HEK293 (cell line): Measurements from ENCODE around the gene AQP5.

Experiments used
- BCL11B ChIP-seq: fragments of 450-650 bp; formaldehyde crosslinking; IDR thresholded peaks from 2 replicates; pipeline ENCODE4 v1.5.1; 2016; ENCODE audit warnings: low read depth, missing biosample characterization, missing genetic modification characterization
- EGR2 ChIP-seq: fragments of 450-650 bp; formaldehyde crosslinking; IDR thresholded peaks from 2 replicates; pipeline ENCODE4 v1.5.1; 2016; ENCODE audit warnings: low read depth, missing biosample characterization, missing genetic modification characterization
- GLI2 ChIP-seq: fragments of 450-650 bp; formaldehyde crosslinking; IDR thresholded peaks from 2 replicates; pipeline ENCODE4; 2017; ENCODE audit warnings: missing biosample characterization, missing genetic modification characterization, low read depth, borderline replicate concordance
- GLI4 ChIP-seq: fragments of 450-650 bp; formaldehyde crosslinking; IDR thresholded peaks from 2 replicates; pipeline ENCODE4 v1.5.1; 2016; ENCODE audit warnings: missing biosample characterization, missing genetic modification characterization
- KLF16 ChIP-seq: fragments of 450-650 bp; formaldehyde crosslinking; IDR thresholded peaks from 2 replicates; pipeline ENCODE4 v1.5.1; 2017; ENCODE audit warnings: missing biosample characterization, missing genetic modification characterization
- KLF9 ChIP-seq: fragments of 450-650 bp; formaldehyde crosslinking; IDR thresholded peaks from 2 replicates; pipeline ENCODE4 v1.5.1; 2016; ENCODE audit warnings: missing biosample characterization, missing genetic modification characterization, low read depth
- ZBTB6 ChIP-seq: fragments of 450-650 bp; formaldehyde crosslinking; IDR thresholded peaks from 2 replicates; pipeline ENCODE4 v1.5.1; 2017; ENCODE audit warnings: missing biosample characterization, missing genetic modification characterization
- ZFP41 ChIP-seq: fragments of 450-650 bp; formaldehyde crosslinking; IDR thresholded peaks from 2 replicates; pipeline ENCODE4 v1.5.1; 2016; ENCODE audit warnings: missing biosample characterization, missing genetic modification characterization, borderline replicate concordance
- ZIC2 ChIP-seq: fragments of 450-650 bp; formaldehyde crosslinking; IDR thresholded peaks from 2 replicates; pipeline ENCODE4 v1.5.1; 2016; ENCODE audit warnings: missing biosample characterization, missing genetic modification characterization
- ZNF121 ChIP-seq: fragments of 450-650 bp; formaldehyde crosslinking; IDR thresholded peaks from 2 replicates; pipeline ENCODE4 v1.5.1; 2016; ENCODE audit warnings: missing biosample characterization, missing genetic modification characterization
- ZNF19 ChIP-seq: fragments of 450-650 bp; formaldehyde crosslinking; IDR thresholded peaks from 2 replicates; pipeline ENCODE4; 2016; ENCODE audit warnings: missing biosample characterization, missing genetic modification characterization, low read depth
- ZNF211 ChIP-seq: fragments of 450-650 bp; formaldehyde crosslinking; IDR thresholded peaks from 2 replicates; pipeline ENCODE4 v1.5.1; 2016; ENCODE audit warnings: low read depth, missing biosample characterization, missing genetic modification characterization
- ZNF221 ChIP-seq: fragments of 450-650 bp; formaldehyde crosslinking; IDR thresholded peaks from 2 replicates; pipeline ENCODE4 v1.5.1; 2017; ENCODE audit warnings: missing biosample characterization, missing genetic modification characterization, borderline replicate concordance
- ZNF274 ChIP-seq, 2 experiments: fragments of 200-500 bp in 1 of 2; fragments of 450-650 bp in 1 of 2; sonication (Bioruptor generic) in 1 of 2; formaldehyde crosslinking in 1 of 2; IDR thresholded peaks; 2 replicates each; pipeline versions ENCODE4 v1.5.1 to v1.6.1; 2014 to 2016; ENCODE audit warnings: borderline replicate concordance in 1 of 2, inconsistent platforms in 1 of 2, low read length in 1 of 2, missing biosample characterization in 1 of 2, missing genetic modification characterization in 1 of 2
- ZNF324 ChIP-seq: fragments of 450-650 bp; formaldehyde crosslinking; IDR thresholded peaks from 2 replicates; pipeline ENCODE4 v1.5.1; 2016; ENCODE audit warnings: missing biosample characterization, missing genetic modification characterization
- ZNF394 ChIP-seq: fragments of 450-650 bp; formaldehyde crosslinking; IDR thresholded peaks from 2 replicates; pipeline ENCODE4 v1.5.1; 2016; ENCODE audit warnings: missing biosample characterization, missing genetic modification characterization, mild to moderate bottlenecking, moderate library complexity, borderline replicate concordance
- ZNF555 ChIP-seq: fragments of 450-650 bp; formaldehyde crosslinking; conservative IDR thresholded peaks from 2 replicates; pipeline ENCODE4 v1.5.1; 2017; ENCODE audit warnings: missing biosample characterization, mild to moderate bottlenecking, missing genetic modification characterization, inconsistent platforms
- ZNF600 ChIP-seq: fragments of 450-650 bp; formaldehyde crosslinking; IDR thresholded peaks from 2 replicates; pipeline ENCODE4 v1.5.1; 2016; ENCODE audit warnings: missing biosample characterization, missing genetic modification characterization
- ZNF621 ChIP-seq: fragments of 450-650 bp; formaldehyde crosslinking; IDR thresholded peaks from 2 replicates; pipeline ENCODE4 v1.5.1; 2017; ENCODE audit warnings: missing biosample characterization, missing genetic modification characterization
- ZNF624 ChIP-seq: fragments of 450-650 bp; formaldehyde crosslinking; IDR thresholded peaks from 2 replicates; pipeline ENCODE4 v1.5.1; 2017; ENCODE audit warnings: missing biosample characterization, missing genetic modification characterization
- ZNF664 ChIP-seq: fragments of 450-650 bp; formaldehyde crosslinking; IDR thresholded peaks from 2 replicates; pipeline ENCODE4 v1.5.1; 2016; ENCODE audit warnings: missing biosample characterization, missing genetic modification characterization
- ZSCAN5A ChIP-seq: fragments of 450-650 bp; formaldehyde crosslinking; IDR thresholded peaks from 2 replicates; pipeline ENCODE4 v1.5.1; 2016; ENCODE audit warnings: missing biosample characterization, missing genetic modification characterization
- TF ChIP-seq, protein P1 (sequence below): fragments of 450-650 bp; formaldehyde crosslinking; IDR thresholded peaks from 2 replicates; pipeline ENCODE4 v1.5.0; 2017; ENCODE audit warnings: missing biosample characterization, missing genetic modification characterization, borderline replicate concordance
- TF ChIP-seq, protein P2 (sequence below): fragments of 450-650 bp; formaldehyde crosslinking; IDR thresholded peaks from 2 replicates; pipeline ENCODE4 v1.5.1; 2016; ENCODE audit warnings: missing biosample characterization, missing genetic modification characterization, borderline replicate concordance
- TF ChIP-seq, protein P3 (sequence below): fragments of 450-650 bp; formaldehyde crosslinking; IDR thresholded peaks from 2 replicates; pipeline ENCODE4 v1.5.1; 2016; ENCODE audit warnings: missing biosample characterization, missing genetic modification characterization
- TF ChIP-seq, protein P4 (sequence below): fragments of 450-650 bp; formaldehyde crosslinking; IDR thresholded peaks from 2 replicates; pipeline ENCODE4 v1.5.1; 2017; ENCODE audit warnings: missing biosample characterization, missing genetic modification characterization

Gene AQP5

GRCh38 chr12:49945394-49946080, 16.1 kb upstream of the AQP5 start (continued):
- TF ChIP-seq, protein P1, sequence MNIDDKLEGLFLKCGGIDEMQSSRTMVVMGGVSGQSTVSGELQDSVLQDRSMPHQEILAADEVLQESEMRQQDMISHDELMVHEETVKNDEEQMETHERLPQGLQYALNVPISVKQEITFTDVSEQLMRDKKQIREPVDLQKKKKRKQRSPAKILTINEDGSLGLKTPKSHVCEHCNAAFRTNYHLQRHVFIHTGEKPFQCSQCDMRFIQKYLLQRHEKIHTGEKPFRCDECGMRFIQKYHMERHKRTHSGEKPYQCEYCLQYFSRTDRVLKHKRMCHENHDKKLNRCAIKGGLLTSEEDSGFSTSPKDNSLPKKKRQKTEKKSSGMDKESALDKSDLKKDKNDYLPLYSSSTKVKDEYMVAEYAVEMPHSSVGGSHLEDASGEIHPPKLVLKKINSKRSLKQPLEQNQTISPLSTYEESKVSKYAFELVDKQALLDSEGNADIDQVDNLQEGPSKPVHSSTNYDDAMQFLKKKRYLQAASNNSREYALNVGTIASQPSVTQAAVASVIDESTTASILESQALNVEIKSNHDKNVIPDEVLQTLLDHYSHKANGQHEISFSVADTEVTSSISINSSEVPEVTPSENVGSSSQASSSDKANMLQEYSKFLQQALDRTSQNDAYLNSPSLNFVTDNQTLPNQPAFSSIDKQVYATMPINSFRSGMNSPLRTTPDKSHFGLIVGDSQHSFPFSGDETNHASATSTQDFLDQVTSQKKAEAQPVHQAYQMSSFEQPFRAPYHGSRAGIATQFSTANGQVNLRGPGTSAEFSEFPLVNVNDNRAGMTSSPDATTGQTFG: no peak
- TF ChIP-seq, protein P2, sequence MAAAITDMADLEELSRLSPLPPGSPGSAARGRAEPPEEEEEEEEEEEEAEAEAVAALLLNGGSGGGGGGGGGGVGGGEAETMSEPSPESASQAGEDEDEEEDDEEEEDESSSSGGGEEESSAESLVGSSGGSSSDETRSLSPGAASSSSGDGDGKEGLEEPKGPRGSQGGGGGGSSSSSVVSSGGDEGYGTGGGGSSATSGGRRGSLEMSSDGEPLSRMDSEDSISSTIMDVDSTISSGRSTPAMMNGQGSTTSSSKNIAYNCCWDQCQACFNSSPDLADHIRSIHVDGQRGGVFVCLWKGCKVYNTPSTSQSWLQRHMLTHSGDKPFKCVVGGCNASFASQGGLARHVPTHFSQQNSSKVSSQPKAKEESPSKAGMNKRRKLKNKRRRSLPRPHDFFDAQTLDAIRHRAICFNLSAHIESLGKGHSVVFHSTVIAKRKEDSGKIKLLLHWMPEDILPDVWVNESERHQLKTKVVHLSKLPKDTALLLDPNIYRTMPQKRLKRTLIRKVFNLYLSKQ (tag by site-specific recombination): no peak
- TF ChIP-seq KLF16 (tag by site-specific recombination) (0 out of 2 replicates have a peak, but pooled peaks have one; percentile 54), ZFP41 (tag by site-specific recombination) (no peak), GLI2 (no peak), ZNF221 (tag by site-specific recombination) (no peak), ZSCAN5A (tag by site-specific recombination) (no peak), ZNF624 (tag by site-specific recombination) (no peak), ZBTB6 (tag by site-specific recombination) (no peak), ZNF664 (tag by site-specific recombination) (no peak), ZNF19 (tag by site-specific recombination) (no peak), EGR2 (tag by site-specific recombination) (0 out of 2 replicates have a peak, but pooled peaks have one; percentile 14), BCL11B (no peak), GLI4 (tag by site-specific recombination) (0 out of 2 replicates have a peak, but pooled peaks have one; percentile 45), ZNF394 (tag by site-specific recombination) (peak; percentile 23; the same call in 1 of the 2 replicates), ZNF274 (IDR thresholded peaks at IDR 0.05; ENCODE audit: low read length) (no peak), ZNF274 (tag by site-specific recombination; IDR thresholded peaks at IDR 0.05; ENCODE audit: borderline replicate concordance) (no peak), ZNF621 (tag by site-specific recombination) (no peak), ZNF324 (tag by site-specific recombination) (no peak), KLF9 (tag by site-specific recombination) (no peak), ZIC2 (tag by site-specific recombination) (peak; percentile 26; the same call in 1 of the 2 replicates), ZNF600 (tag by site-specific recombination) (peak; percentile 85), ZNF555 (tag by site-specific recombination) (no peak), ZNF121 (tag by site-specific recombination) (no peak), ZNF211 (no peak)
- TF ChIP-seq, protein P3, sequence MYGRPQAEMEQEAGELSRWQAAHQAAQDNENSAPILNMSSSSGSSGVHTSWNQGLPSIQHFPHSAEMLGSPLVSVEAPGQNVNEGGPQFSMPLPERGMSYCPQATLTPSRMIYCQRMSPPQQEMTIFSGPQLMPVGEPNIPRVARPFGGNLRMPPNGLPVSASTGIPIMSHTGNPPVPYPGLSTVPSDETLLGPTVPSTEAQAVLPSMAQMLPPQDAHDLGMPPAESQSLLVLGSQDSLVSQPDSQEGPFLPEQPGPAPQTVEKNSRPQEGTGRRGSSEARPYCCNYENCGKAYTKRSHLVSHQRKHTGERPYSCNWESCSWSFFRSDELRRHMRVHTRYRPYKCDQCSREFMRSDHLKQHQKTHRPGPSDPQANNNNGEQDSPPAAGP: peak; percentile 66
- TF ChIP-seq, protein P4, sequence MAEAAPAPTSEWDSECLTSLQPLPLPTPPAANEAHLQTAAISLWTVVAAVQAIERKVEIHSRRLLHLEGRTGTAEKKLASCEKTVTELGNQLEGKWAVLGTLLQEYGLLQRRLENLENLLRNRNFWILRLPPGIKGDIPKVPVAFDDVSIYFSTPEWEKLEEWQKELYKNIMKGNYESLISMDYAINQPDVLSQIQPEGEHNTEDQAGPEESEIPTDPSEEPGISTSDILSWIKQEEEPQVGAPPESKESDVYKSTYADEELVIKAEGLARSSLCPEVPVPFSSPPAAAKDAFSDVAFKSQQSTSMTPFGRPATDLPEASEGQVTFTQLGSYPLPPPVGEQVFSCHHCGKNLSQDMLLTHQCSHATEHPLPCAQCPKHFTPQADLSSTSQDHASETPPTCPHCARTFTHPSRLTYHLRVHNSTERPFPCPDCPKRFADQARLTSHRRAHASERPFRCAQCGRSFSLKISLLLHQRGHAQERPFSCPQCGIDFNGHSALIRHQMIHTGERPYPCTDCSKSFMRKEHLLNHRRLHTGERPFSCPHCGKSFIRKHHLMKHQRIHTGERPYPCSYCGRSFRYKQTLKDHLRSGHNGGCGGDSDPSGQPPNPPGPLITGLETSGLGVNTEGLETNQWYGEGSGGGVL (tag by site-specific recombination): no peak
